ENCODE results near the gene ZCCHC10. TPM values are rescaled to one million over a fixed set of nuclear protein-coding genes. Genes with fewer than 3 reads are reported as not detected.

The ZCCHC10 gene
- total and polyA plus RNA-seq, 2 of the 4 experiments (the other 2 are of a cell fraction), result 4.1 to 20.4 TPM

- dilution Hi-C loops (cut with HindIII; ENCODE audit: low sequenced_read_pairs, unreplicated experiment), result no loop called here
- no peak overlapping the region for H3K4ac ChIP-seq (ENCODE audit: low read depth, low read length)
- peaks cover 5 to 17% of the 10 kb centered on the region in 2 experiments for H3K79me1 ChIP-seq (ENCODE audit: low read depth in 1 of 2, low read length in 2 of 2)
- no peak overlapping the region for H2BK5ac ChIP-seq (ENCODE audit: low read depth, low read length, poor library complexity, severe bottlenecking)
- no peak overlapping the region for H2AK5ac ChIP-seq (ENCODE audit: low read depth, low read length)
- no peak overlapping the region for H4K8ac ChIP-seq (ENCODE audit: low read depth in 2 of 2, low read length in 2 of 2)
- ChIA-PET CTCF (no interaction called here), POLR2A (ENCODE audit: unreplicated experiment) (no interaction called here)
- H3K14ac ChIP-seq (replicated peaks; ENCODE audit: low read depth, low read length), result no peak overlapping the region
- H3K27me3 ChIP-seq (ENCODE audit: control insufficient read depth, insufficient read depth, low read length), result no peaks in the 10 kb centered on the region
- no peak overlapping the region for H3K27ac ChIP-seq (ENCODE audit: insufficient read depth, low read length)
- intact Hi-C loops (cut with micrococcal nuclease), result no loop called here
- no peaks in the 10 kb centered on the region for H3K4me1 ChIP-seq (ENCODE audit: control insufficient read depth, insufficient read depth, low read length)
- no peak overlapping the region for H3K56ac ChIP-seq (ENCODE audit: extremely low read depth, insufficient read depth, low read length)
- DNase-seq, result no peak
- no peak overlapping the region for H3K9ac ChIP-seq (ENCODE audit: low read depth, low read length)
- H2BK120ac ChIP-seq (ENCODE audit: low read depth, low read length), result no peak overlapping the region
- H2AFZ ChIP-seq (replicated peaks; ENCODE audit: low read length, poor library complexity), result no peak overlapping the region
- no peak overlapping the region for H3K4me3 ChIP-seq (ENCODE audit: insufficient read depth, low read depth, low read length)
- H4K91ac ChIP-seq (ENCODE audit: insufficient read depth, low read depth, low read length), result no peak overlapping the region
- peaks cover 2% of the 10 kb centered on the region; the same call in 1 of the 2 replicates for H3K9me1 ChIP-seq (ENCODE audit: insufficient read depth, low read length)
- WGBS, 2 experiments (ENCODE audit: extremely low coverage in 2 of 2, insufficient read length in 1 of 2), result no CpG with 5 or more reads among the region's 1 CpG
- no peaks in the 10 kb centered on the region for H3K9me3 ChIP-seq (ENCODE audit: control insufficient read depth, insufficient read depth, low read length)
- no peak overlapping the region for H3K23ac ChIP-seq (ENCODE audit: low read depth, low read length)
- no peak overlapping the region for H3K18ac ChIP-seq (ENCODE audit: low read depth, low read length)
- no peak overlapping the region for H2BK15ac ChIP-seq (ENCODE audit: low read depth, low read length)
- no peaks in the 10 kb centered on the region for H4K20me1 ChIP-seq (ENCODE audit: insufficient read depth, low read length)
- in situ Hi-C loops (cut with MboI; ENCODE audit: low sequenced_read_pairs), result no loop called here
- no peaks in the 10 kb centered on the region for H3K36me3 ChIP-seq (ENCODE audit: control insufficient read depth, insufficient read depth, low read length)
- no peak for ATAC-seq (ENCODE audit: low read depth)
- H2BK20ac ChIP-seq (ENCODE audit: low read depth, low read length), result no peak overlapping the region
- BruUV-seq (replicated peaks), result no TSS peak
- no peak overlapping the region for H4K5ac ChIP-seq (ENCODE audit: low read depth, low read length)
- TF ChIP-seq NFE2L2 (IDR thresholded peaks at IDR 0.05; ENCODE audit: low read depth, low read length) (no peak), ELK1 (IDR thresholded peaks at IDR 0.05; ENCODE audit: borderline replicate concordance, low read depth, low read length) (no peak), CTCF (conservative IDR thresholded peaks at IDR 0.05; ENCODE audit: low read depth, low read length) (no peak), CEBPB (IDR thresholded peaks at IDR 0.05; ENCODE audit: low read depth, low read length) (no peak), USF2 (IDR thresholded peaks at IDR 0.05; ENCODE audit: low read depth, low read length) (no peak), MXI1 (IDR thresholded peaks at IDR 0.05; ENCODE audit: borderline replicate concordance, low read depth, low read length) (no peak), RCOR1 (IDR thresholded peaks at IDR 0.05; ENCODE audit: insufficient replicate concordance, low read length) (no peak), RAD21 (IDR thresholded peaks at IDR 0.05; ENCODE audit: low read length) (no peak), FOS (IDR thresholded peaks at IDR 0.05; ENCODE audit: low read depth, low read length) (no peak), MAZ (IDR thresholded peaks at IDR 0.05; ENCODE audit: borderline replicate concordance, low read depth, low read length) (no peak), BHLHE40 (IDR thresholded peaks at IDR 0.05; ENCODE audit: low read depth, low read length) (no peak), CHD1 (IDR thresholded peaks at IDR 0.05; ENCODE audit: low read depth, low read length) (no peak), POLR2A (IDR thresholded peaks at IDR 0.05; ENCODE audit: low read depth, low read length) (no peak), RFX5 (IDR thresholded peaks at IDR 0.05; ENCODE audit: low read depth, low read length) (no peak), SMC3 (IDR thresholded peaks at IDR 0.05; ENCODE audit: low read depth, low read length) (no peak), MAFK (IDR thresholded peaks at IDR 0.05; ENCODE audit: low read depth, low read length) (no peak)
- H2AK9ac ChIP-seq (replicated peaks; ENCODE audit: low read depth, low read length, poor library complexity), result no peak overlapping the region
- no peak overlapping the region for H3K4me2 ChIP-seq (ENCODE audit: low read depth, low read length)
These were observed 3.1 kb upstream of the ZCCHC10 start for GRCh38 chr5:133029416-133029815.
